BLaER1 (cell line): ENCODE data around the gene MRPL2.

Experiments used
- H3K27ac ChIP-seq: shearing (Covaris generic); formaldehyde crosslinking; 2 replicates; pipeline ENCODE4 v1.8.1; 2022
- H3K27me3 ChIP-seq: shearing (Covaris generic); formaldehyde crosslinking; 2 replicates; pipeline ENCODE4 v1.8.1; 2022
- H3K36me3 ChIP-seq: shearing (Covaris generic); formaldehyde crosslinking; 2 replicates; pipeline ENCODE4 v1.8.1; 2022
- H3K4me1 ChIP-seq: shearing (Covaris generic); formaldehyde crosslinking; 2 replicates; pipeline ENCODE4 v1.8.1; 2022
- H3K4me2 ChIP-seq: shearing (Covaris generic); formaldehyde crosslinking; 2 replicates; pipeline ENCODE4 v1.8.1; 2022
- H3K4me3 ChIP-seq: shearing (Covaris generic); formaldehyde crosslinking; 2 replicates; pipeline ENCODE4 v1.8.1; 2022
- H3K9ac ChIP-seq: shearing (Covaris generic); formaldehyde crosslinking; 2 replicates; pipeline ENCODE4 v1.8.1; 2022
- H3K9me3 ChIP-seq: shearing (Covaris generic); formaldehyde crosslinking; 2 replicates; pipeline ENCODE4 v1.8.1; 2022
- H4K20me1 ChIP-seq: shearing (Covaris generic); formaldehyde crosslinking; 2 replicates; pipeline ENCODE4 v1.8.1; 2022
- Cebpa-rat ChIP-seq: shearing (Covaris generic); IDR thresholded peaks from 2 replicates; pipeline ENCODE4 v1.8.1; 2022

MRPL2 gene

GRCh38 chr6:43075670-43076463 is 16.6 kb upstream of the MRPL2 start, which contains the start of gene PTK7:
TSS of gene PTK7 (plus strand) at chr6:43076314. CDS start at chr6:43076489, 175 bp downstream.
- peak within 1 kb of the TSS; percentile 94 for H3K9ac ChIP-seq
- H4K20me1 ChIP-seq: peaks cover 35% of the 10 kb centered on the region
- no peaks in the 10 kb centered on the region for H3K9me3 ChIP-seq
- H3K4me2 ChIP-seq: peak within 1 kb of the TSS; percentile 94
- peak within 1 kb of the TSS; percentile 100 for H3K4me3 ChIP-seq
- H3K27me3 ChIP-seq: no peaks in the 10 kb centered on the region
- H3K36me3 ChIP-seq: peaks cover 26% of the 10 kb centered on the region
- H3K4me1 ChIP-seq: peaks cover 38% of the 10 kb centered on the region
- H3K27ac ChIP-seq: peak within 1 kb of the TSS; percentile 83
- no peak for TF ChIP-seq Cebpa-rat

- H3K4me2 ChIP-seq: peak overlapping the region; percentile 78
- no peaks in the 10 kb centered on the region for H3K9me3 ChIP-seq
- TF ChIP-seq Cebpa-rat: no peak
- peaks cover 30% of the 10 kb centered on the region for H4K20me1 ChIP-seq
- no peak overlapping the region for H3K4me3 ChIP-seq
- H3K27me3 ChIP-seq: no peaks in the 10 kb centered on the region
- peak overlapping the region; percentile 63; the same call in 1 of the 2 replicates for H3K9ac ChIP-seq
- peak overlapping the region; percentile 56 for H3K27ac ChIP-seq
- H3K36me3 ChIP-seq: peaks cover 23% of the 10 kb centered on the region
- H3K4me1 ChIP-seq: peaks cover 37% of the 10 kb centered on the region
Observed at GRCh38 chr6:43074847-43075669, 15.8 kb upstream of the MRPL2 start.

- H3K4me2 ChIP-seq: no peak overlapping the region
- H3K9me3 ChIP-seq: no peaks in the 10 kb centered on the region
- no peaks in the 10 kb centered on the region for H3K27me3 ChIP-seq
- no peaks in the 10 kb centered on the region for H4K20me1 ChIP-seq
- peaks cover 40% of the 10 kb centered on the region for H3K36me3 ChIP-seq
- no peak for TF ChIP-seq Cebpa-rat
- H3K9ac ChIP-seq: no peak overlapping the region
- no peak overlapping the region for H3K4me3 ChIP-seq
- H3K27ac ChIP-seq: no peak overlapping the region
- H3K4me1 ChIP-seq: peaks cover 2% of the 10 kb centered on the region
Observed at GRCh38 chr6:43070028-43070632, 10.9 kb upstream of the MRPL2 start.

- peaks cover 26% of the 10 kb centered on the region for H3K4me1 ChIP-seq
- H3K27ac ChIP-seq: no peak overlapping the region
- H3K27me3 ChIP-seq: no peaks in the 10 kb centered on the region
- no peak overlapping the region for H3K9ac ChIP-seq
- peaks cover 44% of the 10 kb centered on the region for H3K36me3 ChIP-seq
- H4K20me1 ChIP-seq: no peaks in the 10 kb centered on the region
- no peaks in the 10 kb centered on the region for H3K9me3 ChIP-seq
- H3K4me2 ChIP-seq: no peak overlapping the region
- no peak overlapping the region for H3K4me3 ChIP-seq
- TF ChIP-seq Cebpa-rat: no peak
Observed at GRCh38 chr6:43062818-43063217, 3.6 kb upstream of the MRPL2 start.

GRCh38 chr6:43061861-43062260 is 2.6 kb upstream of the MRPL2 start:
- TF ChIP-seq Cebpa-rat: no peak
- H3K4me2 ChIP-seq: no peak overlapping the region
- H3K9ac ChIP-seq: no peak overlapping the region
- H3K4me1 ChIP-seq: peaks cover 29% of the 10 kb centered on the region
- no peak overlapping the region for H3K4me3 ChIP-seq
- no peaks in the 10 kb centered on the region for H3K9me3 ChIP-seq
- H3K27ac ChIP-seq: no peak overlapping the region
- H3K27me3 ChIP-seq: no peaks in the 10 kb centered on the region
- H3K36me3 ChIP-seq: peaks cover 54% of the 10 kb centered on the region
- H4K20me1 ChIP-seq: no peaks in the 10 kb centered on the region

- peaks cover 54% of the 10 kb centered on the region for H3K36me3 ChIP-seq
- no peak for TF ChIP-seq Cebpa-rat
- H4K20me1 ChIP-seq: no peaks in the 10 kb centered on the region
- no peaks in the 10 kb centered on the region for H3K27me3 ChIP-seq
- peaks cover 29% of the 10 kb centered on the region for H3K4me1 ChIP-seq
- peak overlapping the region; percentile 96 for H3K4me2 ChIP-seq
- peak overlapping the region; percentile 92 for H3K9ac ChIP-seq
- no peak overlapping the region for H3K27ac ChIP-seq
- H3K9me3 ChIP-seq: no peaks in the 10 kb centered on the region
- H3K4me3 ChIP-seq: no peak overlapping the region
Observed at GRCh38 chr6:43060755-43061633, 1.8 kb upstream of the MRPL2 start.

GRCh38 chr6:43060034-43060754 is 960 bp upstream of the MRPL2 start:
- Histone ChIP-seq H3K9ac (peak overlapping the region; percentile 92), H3K27ac (peak overlapping the region; percentile 93), H3K4me1 (peaks cover 29% of the 10 kb centered on the region), H3K36me3 (peaks cover 54% of the 10 kb centered on the region), H3K9me3 (no peaks in the 10 kb centered on the region), H3K4me3 (peak overlapping the region; percentile 97), H3K4me2 (peak overlapping the region; percentile 96), H3K27me3 (no peaks in the 10 kb centered on the region), H4K20me1 (no peaks in the 10 kb centered on the region)
- no peak for TF ChIP-seq Cebpa-rat

- no peaks in the 10 kb centered on the region for H3K9me3 ChIP-seq
Observed at GRCh38 chr6:43058531-43058930, 703 bp downstream of the MRPL2 start.

More at GRCh38 chr6:43058531-43058930, 703 bp downstream of the MRPL2 start:
- no peaks in the 10 kb centered on the region for H3K27me3 ChIP-seq
- peak overlapping the region; percentile 93 for H3K27ac ChIP-seq
- H3K9ac ChIP-seq: peak overlapping the region; percentile 92
- peak overlapping the region; percentile 97 for H3K4me3 ChIP-seq
- H4K20me1 ChIP-seq: no peaks in the 10 kb centered on the region
- H3K4me1 ChIP-seq: peaks cover 38% of the 10 kb centered on the region
- H3K4me2 ChIP-seq: peak overlapping the region; percentile 98
- H3K36me3 ChIP-seq: peaks cover 46% of the 10 kb centered on the region
- TF ChIP-seq Cebpa-rat: no peak
